NCI-H2227 treated with DMSO at 0.1 percent for 48 hours (cell line): ENCODE results near the gene PATL1.

Source experiments
- DNase-seq: peaks from one replicate; lab custom pipeline; 2025; lab: John Stamatoyannopoulos, UW

PATL1 gene

DNA sequence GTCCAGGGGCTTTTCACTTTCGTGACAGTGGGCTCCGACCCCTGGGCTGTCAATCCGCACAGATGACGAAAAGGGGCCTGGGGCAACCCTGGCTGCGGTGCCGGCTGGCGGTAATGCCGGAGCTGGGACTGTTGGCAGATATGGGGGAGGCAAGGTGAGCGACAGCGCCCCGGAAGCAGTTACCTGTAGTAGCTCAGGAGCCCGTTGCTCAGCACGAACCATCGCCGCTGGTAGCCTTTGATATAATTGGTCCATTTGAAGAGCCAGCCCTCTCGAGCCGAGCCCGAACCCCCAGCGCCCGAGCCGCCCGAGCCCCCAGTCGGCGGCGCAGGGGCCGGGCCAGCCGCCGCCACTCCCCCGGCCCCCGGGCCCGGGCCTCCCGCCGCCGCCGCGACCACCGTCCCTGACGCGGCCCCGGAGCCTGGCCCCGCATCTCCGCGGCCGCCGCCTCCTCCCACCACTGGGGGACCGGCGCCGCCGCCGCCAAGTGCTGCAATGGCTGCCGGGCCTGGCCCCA is 53.7 kb downstream of the PATL1 start:
- no peak for DNase-seq

DNA sequence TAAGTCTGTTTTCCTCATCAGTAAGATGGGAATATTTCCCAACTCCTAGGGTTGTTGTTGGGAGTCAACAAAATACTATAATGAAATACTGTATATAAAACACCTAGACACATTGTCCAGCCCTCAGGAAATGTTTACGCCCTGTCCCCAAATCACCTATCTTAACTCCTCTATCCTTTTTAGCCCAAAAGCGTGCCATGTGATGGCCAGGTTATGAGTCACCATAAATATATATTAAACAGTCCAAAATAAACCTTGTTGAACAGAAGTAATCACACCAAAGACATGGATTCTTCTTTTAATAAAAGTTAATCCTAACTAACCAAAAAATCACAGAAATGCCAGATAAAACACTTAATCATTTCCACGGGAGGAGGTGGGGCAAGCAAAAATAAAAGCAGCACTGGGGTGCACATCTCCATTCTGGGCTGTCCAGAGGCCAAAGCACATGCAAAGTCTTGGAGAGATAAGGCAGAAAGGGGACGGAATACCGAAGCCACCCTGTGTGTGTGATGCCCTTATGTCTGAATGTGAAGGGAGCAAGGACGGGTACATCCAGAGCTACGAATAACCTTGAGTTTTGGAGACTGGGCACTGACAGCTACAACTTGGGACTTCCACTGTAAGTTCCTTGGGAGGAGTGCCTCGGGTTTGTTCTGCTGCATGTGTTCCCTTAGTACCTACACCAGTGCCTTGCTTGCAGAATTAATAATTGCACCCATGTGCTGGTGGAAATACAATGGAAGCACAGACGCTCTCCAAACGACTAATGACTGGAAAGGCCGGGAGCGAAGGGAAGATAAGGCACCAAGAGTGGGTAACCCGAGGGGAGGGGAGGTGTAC is 54.3 kb downstream of the PATL1 start:
- DNase-seq = no peak

DNA sequence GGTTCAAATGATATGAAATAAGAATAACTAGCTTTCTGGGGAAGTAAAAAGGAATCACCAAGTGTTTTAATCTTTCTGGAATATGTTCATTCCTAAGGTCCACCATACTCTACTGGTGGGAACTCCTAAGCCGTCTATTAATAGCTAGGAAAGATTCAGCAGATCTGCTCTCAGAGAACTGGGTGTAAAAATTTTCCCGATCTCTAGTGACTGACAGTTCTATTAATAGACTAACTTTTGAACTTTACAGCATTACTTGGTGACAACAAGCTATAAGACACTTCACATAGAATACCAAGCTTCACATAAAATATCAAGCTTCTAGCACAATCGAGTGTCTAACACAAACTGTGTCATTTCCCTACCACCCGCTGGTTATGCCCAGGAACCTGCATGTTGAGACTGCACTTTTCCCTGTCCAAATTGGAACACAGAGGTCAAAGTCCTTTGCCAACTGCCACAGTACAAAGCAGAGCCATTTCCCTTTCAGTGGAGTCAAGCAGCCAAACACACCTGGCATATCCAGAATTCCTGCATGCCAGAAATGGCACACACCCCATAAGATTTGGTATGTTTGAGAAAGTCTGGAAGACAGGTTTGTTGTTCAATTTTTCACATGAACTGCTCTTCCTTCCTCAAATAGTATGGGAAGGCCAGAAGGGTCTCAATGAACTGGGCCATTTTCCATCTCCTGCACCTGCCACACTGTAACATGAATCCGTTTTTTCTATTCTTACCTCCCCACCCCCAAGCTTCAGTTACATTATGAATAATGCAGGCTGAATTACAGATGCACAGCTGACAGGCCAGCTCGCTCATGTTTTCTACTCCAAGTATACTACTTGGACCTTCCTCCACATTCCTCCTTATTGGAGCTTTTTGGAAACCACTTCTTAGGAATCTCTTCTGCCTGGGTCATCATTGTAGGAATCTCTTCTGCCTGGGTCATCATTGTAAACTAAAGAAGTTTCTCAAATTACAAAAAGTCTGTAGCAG is 57.0 kb downstream of the PATL1 start:
- no peak for DNase-seq

DNA sequence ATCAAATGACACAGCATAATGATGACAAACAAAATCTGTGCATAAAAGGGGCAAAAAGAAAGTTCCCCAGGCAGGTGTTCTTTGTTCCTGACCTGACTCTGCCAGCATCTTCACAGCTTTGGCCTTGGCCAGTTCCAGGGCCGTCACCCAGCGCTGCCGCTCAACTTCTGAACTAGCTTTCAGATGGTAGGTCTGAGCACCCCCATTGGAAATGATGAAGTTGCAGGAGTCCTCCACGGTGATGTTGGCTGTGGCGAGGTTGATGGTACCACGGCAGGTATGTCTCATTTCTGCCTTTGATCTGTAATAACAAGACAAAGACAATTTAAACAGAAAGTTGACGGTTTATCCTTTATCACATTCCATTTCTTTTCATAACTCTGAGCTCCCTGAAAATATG is 58.5 kb downstream of the PATL1 start:
- no peak for DNase-seq

DNA sequence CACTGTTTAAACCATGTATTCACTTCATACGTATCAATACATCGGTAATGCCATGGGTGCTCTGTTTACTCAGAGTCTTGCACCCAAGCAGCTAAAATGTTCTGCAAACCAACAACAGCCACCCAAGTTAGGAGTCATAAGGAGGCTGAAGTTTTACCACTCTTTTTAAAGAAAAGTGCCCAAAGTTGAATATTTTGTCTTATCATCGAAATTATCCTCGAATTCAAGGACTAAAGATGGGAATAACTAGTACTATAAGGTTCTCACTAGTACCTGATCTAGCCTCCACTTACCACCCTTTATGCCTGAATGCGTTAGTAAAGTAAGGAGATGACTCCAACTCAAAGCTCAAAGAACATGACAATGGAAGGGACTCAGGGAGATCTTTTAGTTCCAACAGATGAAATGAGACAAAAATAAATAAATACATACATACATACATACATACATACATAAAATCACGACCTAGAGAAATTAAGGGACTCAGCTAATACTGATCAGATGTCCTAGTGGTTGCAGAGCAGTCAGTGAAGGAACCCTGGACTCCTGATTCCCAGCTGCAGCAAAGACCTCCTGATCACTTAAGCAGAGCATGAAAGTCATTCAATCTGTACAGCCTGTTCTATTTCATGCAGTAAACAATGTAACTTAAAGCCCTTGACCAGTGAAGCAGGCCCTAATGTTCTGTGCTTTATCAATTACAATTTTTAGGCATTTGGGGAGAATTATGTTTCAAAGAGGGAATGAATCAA is 61.0 kb downstream of the PATL1 start:
- DNase-seq = no peak

DNA sequence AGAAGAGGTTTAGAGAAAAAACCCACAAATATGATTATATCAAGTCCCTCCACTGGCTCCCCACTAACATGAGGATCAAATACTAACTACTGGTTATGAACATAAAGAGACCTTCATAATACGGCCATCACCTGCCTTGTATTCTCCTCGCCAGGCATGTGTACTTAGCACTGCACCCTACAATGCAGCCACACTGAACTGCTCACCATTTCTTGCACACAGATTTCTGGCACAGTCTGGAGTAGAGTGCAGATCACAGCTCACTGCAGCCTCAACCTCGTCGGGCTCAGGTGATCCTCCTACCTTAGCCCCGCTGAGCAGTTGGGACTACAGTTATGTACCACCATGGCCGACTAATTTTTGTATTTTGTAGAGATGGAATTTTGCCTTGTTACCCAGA is 66.4 kb downstream of the PATL1 start:
- no peak for DNase-seq

DNA sequence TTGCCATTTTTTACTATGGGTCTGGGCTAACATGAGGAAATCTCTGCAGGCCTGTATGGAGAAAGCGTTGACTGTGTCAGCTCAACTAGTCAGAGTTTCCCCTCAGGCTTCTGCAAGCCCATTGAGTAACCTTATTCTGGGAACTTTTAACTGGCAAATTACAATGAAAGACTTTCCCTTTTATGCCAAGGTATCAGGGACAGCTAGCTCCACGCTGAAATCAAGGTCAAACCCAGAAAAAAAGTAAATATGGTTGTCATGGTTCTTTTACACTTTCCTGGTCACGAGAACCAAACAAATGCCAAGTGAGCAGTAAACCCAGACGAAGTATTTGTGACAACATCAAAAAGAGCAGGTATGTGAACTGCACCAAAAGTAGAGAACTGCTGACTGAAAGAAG is 67.0 kb downstream of the PATL1 start:
- DNase-seq = no peak

DNA sequence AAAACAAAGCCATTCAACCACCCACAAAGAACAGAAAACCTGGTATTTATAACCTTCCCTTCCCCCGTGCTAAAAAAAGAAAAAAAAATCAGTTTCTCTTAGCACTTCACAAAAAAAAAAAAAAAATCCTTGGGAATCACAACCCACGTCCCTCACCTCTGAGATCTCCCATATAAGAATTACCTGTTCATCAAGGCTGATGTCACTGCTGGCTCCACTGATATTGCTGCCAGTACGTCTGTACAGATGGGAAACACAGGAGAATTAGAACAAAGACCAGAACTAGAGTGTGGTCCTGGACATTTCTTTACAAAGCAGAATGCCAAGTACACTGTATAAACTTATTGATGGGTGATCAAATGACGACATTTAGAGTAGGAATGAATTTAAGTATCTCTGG is 68.2 kb downstream of the PATL1 start:
- no peak for DNase-seq

DNA sequence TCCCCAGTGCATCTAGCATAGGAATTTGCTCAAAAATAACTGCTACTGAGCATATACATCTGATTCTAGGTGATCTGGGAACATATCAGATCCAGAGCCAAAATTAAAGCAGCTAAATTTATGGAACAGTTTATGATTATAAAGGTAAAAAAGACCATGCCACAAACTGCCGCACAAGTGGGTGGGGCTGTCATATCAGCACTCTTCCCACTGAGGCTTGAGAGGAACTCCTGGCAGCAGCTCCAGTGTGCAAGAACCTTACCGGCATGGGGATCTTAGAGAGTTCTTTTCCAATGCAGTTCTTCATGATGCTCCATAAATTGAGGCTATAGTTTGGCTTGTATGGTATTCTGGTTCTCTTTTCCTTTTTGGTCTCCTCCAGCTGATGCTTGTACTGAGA is 68.6 kb downstream of the PATL1 start:
- no peak for DNase-seq

DNA sequence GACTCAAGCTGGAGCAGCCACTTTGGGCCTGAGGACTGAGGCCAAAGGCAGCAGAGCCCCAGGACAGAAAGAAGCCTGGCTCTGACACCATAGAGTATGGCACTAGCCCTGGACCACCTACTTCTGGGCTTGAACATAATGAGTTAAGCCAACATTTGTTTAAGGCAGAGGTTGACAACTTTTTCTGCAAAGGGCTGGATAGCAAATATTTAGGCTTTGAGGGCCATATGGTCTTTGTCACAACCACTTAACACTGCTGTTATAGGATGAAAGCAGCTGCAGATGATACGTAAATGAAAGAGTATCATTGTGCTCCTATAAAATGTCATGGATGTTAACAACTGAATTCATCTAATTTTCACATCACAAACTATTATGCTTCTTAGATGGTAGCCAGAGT is 69.9 kb downstream of the PATL1 start:
- DNase-seq = no peak
